Natural killer cell treated with Interleukin-12 subunit alpha and Interleukin-12 subunit beta and Interleukin-15 and Interleukin-18, amount 100 ng/mL, for 72 hours (primary cell): ENCODE measurements around the gene GRIK2. TPM values are rescaled to one million over a fixed set of nuclear protein-coding genes. Genes with fewer than 3 reads are reported as not detected.

Source experiments
- ATAC-seq, 2 donors: fragments of 150-1000 bp; cut with Tn5 transposase in 1 of 2; sonication (Bioruptor Pico), chemical (Tn5 transposase) in 1 of 2; 2 replicates each; pipeline ENCODE4 v1.10.0; 2021
- DNase-seq: peaks from one replicate; pipeline ENCODE4 v3.0.0; 2022; ENCODE audit warnings: low spot score
- H3K27ac Mint-ChIP-seq, 2 donors: 1 replicate in 1 of 2; 2 replicates in 1 of 2; pipeline ENCODE4 v1.8.0; 2022; ENCODE audit warnings: mixed read lengths in 2 of 2, mild to moderate bottlenecking in 1 of 2, moderate library complexity in 1 of 2
- H3K27me3 Mint-ChIP-seq, 2 donors: 1 replicate in 1 of 2; 2 replicates in 1 of 2; pipeline ENCODE4 v1.8.0; 2022; ENCODE audit warnings: mixed read lengths in 2 of 2
- H3K36me3 Mint-ChIP-seq: one replicate; pipeline ENCODE4 v1.8.0; 2022; ENCODE audit warnings: mixed read lengths
- H3K4me1 Mint-ChIP-seq, 2 donors: 1 replicate in 1 of 2; 2 replicates in 1 of 2; pipeline ENCODE4 v1.8.0; 2022; ENCODE audit warnings: low read depth in 2 of 2, mixed read lengths in 2 of 2, mild to moderate bottlenecking in 1 of 2
- H3K4me3 Mint-ChIP-seq: one replicate; pipeline ENCODE4 v1.8.0; 2022; ENCODE audit warnings: mixed read lengths
- H3K9me3 Mint-ChIP-seq: 2 replicates; pipeline ENCODE4 v1.8.0; 2022; ENCODE audit warnings: mixed read lengths
- total RNA-seq, 2 donors: library from RNA; stranded (reverse); gene quantifications; one replicate each; pipeline ENCODE4 v1.2.3, GENCODE V29; 2022

The GRIK2 gene
- total RNA-seq, 2 donors from 2014 or later, result not detected

- H3K9me3 Mint-ChIP-seq, result peaks cover 13% of the 10 kb centered on the region
- ATAC-seq, result no peak
- H3K27ac Mint-ChIP-seq, result no peak overlapping the region
- H3K4me1 Mint-ChIP-seq, result no peaks in the 10 kb centered on the region
- H3K4me3 Mint-ChIP-seq, result no peak overlapping the region
- H3K36me3 Mint-ChIP-seq, result no peaks in the 10 kb centered on the region
- no peak for DNase-seq
- no peaks in the 10 kb centered on the region for H3K27me3 Mint-ChIP-seq
These were observed 323.3 kb downstream of the GRIK2 start for GRCh38 chr6:101716810-101717209.

GRCh38 chr6:101719521-101719920, 326.0 kb downstream of the GRIK2 start:
- Mint-ChIP-seq H3K27me3 (no peaks in the 10 kb centered on the region), H3K4me3 (no peak overlapping the region), H3K27ac (no peak overlapping the region), H3K4me1 (no peaks in the 10 kb centered on the region), H3K9me3 (peaks cover 14% of the 10 kb centered on the region), H3K36me3 (no peaks in the 10 kb centered on the region)
- no peak for DNase-seq
- ATAC-seq, result no peak

GRCh38 chr6:101722471-101722870, 329.0 kb downstream of the GRIK2 start:
- Mint-ChIP-seq H3K36me3 (no peaks in the 10 kb centered on the region), H3K27me3 (no peaks in the 10 kb centered on the region), H3K4me1 (no peaks in the 10 kb centered on the region), H3K27ac (no peak overlapping the region), H3K9me3 (peaks cover 7% of the 10 kb centered on the region), H3K4me3 (no peak overlapping the region)
- ATAC-seq (no peak), DNase-seq (no peak)

GRCh38 chr6:101722991-101723579, 329.6 kb downstream of the GRIK2 start:
- no peak for ATAC-seq
- H3K27me3 Mint-ChIP-seq, result no peaks in the 10 kb centered on the region
- H3K9me3 Mint-ChIP-seq, result peaks cover 7% of the 10 kb centered on the region
- H3K4me3 Mint-ChIP-seq, result no peak overlapping the region
- no peaks in the 10 kb centered on the region for H3K4me1 Mint-ChIP-seq
- no peak for DNase-seq
- no peak overlapping the region for H3K27ac Mint-ChIP-seq
- no peaks in the 10 kb centered on the region for H3K36me3 Mint-ChIP-seq

- no peak for ATAC-seq
- Mint-ChIP-seq H3K4me1 (no peaks in the 10 kb centered on the region), H3K9me3 (peaks cover 4% of the 10 kb centered on the region), H3K27ac (no peak overlapping the region), H3K4me3 (no peak overlapping the region), H3K27me3 (no peaks in the 10 kb centered on the region), H3K36me3 (no peaks in the 10 kb centered on the region)
- DNase-seq, result no peak
These were observed 334.9 kb downstream of the GRIK2 start for GRCh38 chr6:101728388-101728787.

- no peak overlapping the region for H3K27ac Mint-ChIP-seq
- H3K36me3 Mint-ChIP-seq, result no peaks in the 10 kb centered on the region
- H3K9me3 Mint-ChIP-seq, result peaks cover 6% of the 10 kb centered on the region
- H3K4me1 Mint-ChIP-seq, result no peaks in the 10 kb centered on the region
- no peak for ATAC-seq
- no peak overlapping the region for H3K4me3 Mint-ChIP-seq
- H3K27me3 Mint-ChIP-seq, result no peaks in the 10 kb centered on the region
- no peak for DNase-seq
These were observed 335.4 kb downstream of the GRIK2 start for GRCh38 chr6:101728956-101729355.

- Mint-ChIP-seq H3K27me3 (no peaks in the 10 kb centered on the region), H3K4me1 (no peaks in the 10 kb centered on the region), H3K36me3 (no peaks in the 10 kb centered on the region), H3K9me3 (peaks cover 10% of the 10 kb centered on the region), H3K27ac (no peak overlapping the region), H3K4me3 (peak overlapping the region; percentile 16)
- no peak for ATAC-seq
- no peak for DNase-seq
These were observed 337.4 kb downstream of the GRIK2 start for GRCh38 chr6:101730954-101731353.

- no peak for ATAC-seq
- H3K4me3 Mint-ChIP-seq, result no peak overlapping the region
- no peaks in the 10 kb centered on the region for H3K27me3 Mint-ChIP-seq
- H3K4me1 Mint-ChIP-seq, result no peaks in the 10 kb centered on the region
- no peak for DNase-seq
- peaks cover 20% of the 10 kb centered on the region for H3K9me3 Mint-ChIP-seq
- no peaks in the 10 kb centered on the region for H3K36me3 Mint-ChIP-seq
- H3K27ac Mint-ChIP-seq, result no peak overlapping the region
These were observed 340.4 kb downstream of the GRIK2 start for GRCh38 chr6:101733899-101734298.

- Mint-ChIP-seq H3K36me3 (no peaks in the 10 kb centered on the region), H3K9me3 (peaks cover 26% of the 10 kb centered on the region), H3K4me1 (no peaks in the 10 kb centered on the region), H3K27ac (no peak overlapping the region), H3K27me3 (no peaks in the 10 kb centered on the region), H3K4me3 (no peak overlapping the region)
- DNase-seq, result no peak
- no peak for ATAC-seq
These were observed 345.0 kb downstream of the GRIK2 start for GRCh38 chr6:101738481-101738880.

- H3K4me3 Mint-ChIP-seq, result no peak overlapping the region
- no peaks in the 10 kb centered on the region for H3K36me3 Mint-ChIP-seq
- H3K4me1 Mint-ChIP-seq, result no peaks in the 10 kb centered on the region
- no peak overlapping the region for H3K27ac Mint-ChIP-seq
- peaks cover 20% of the 10 kb centered on the region for H3K9me3 Mint-ChIP-seq
- ATAC-seq (no peak), DNase-seq (no peak)
- H3K27me3 Mint-ChIP-seq, result no peaks in the 10 kb centered on the region
These were observed 347.1 kb downstream of the GRIK2 start for GRCh38 chr6:101740631-101741030.

- no peak for DNase-seq
- H3K9me3 Mint-ChIP-seq, result peaks cover 22% of the 10 kb centered on the region
- no peaks in the 10 kb centered on the region for H3K27me3 Mint-ChIP-seq
- no peaks in the 10 kb centered on the region for H3K4me1 Mint-ChIP-seq
- no peak for ATAC-seq
- H3K36me3 Mint-ChIP-seq, result no peaks in the 10 kb centered on the region
- H3K4me3 Mint-ChIP-seq, result no peak overlapping the region
- H3K27ac Mint-ChIP-seq, result no peak overlapping the region
These were observed 348.1 kb downstream of the GRIK2 start for GRCh38 chr6:101741474-101742171.

GRCh38 chr6:101747160-101747559, 353.7 kb downstream of the GRIK2 start:
- peaks cover 11% of the 10 kb centered on the region for H3K9me3 Mint-ChIP-seq
- no peak overlapping the region for H3K27ac Mint-ChIP-seq
- no peak overlapping the region for H3K4me3 Mint-ChIP-seq
- no peak for ATAC-seq
- H3K4me1 Mint-ChIP-seq, result no peaks in the 10 kb centered on the region
- no peak for DNase-seq
- H3K36me3 Mint-ChIP-seq, result no peaks in the 10 kb centered on the region
- no peaks in the 10 kb centered on the region for H3K27me3 Mint-ChIP-seq

- Mint-ChIP-seq H3K36me3 (no peaks in the 10 kb centered on the region), H3K4me1 (no peaks in the 10 kb centered on the region), H3K27me3 (no peaks in the 10 kb centered on the region), H3K27ac (no peak overlapping the region), H3K9me3 (peaks cover 5% of the 10 kb centered on the region), H3K4me3 (no peak overlapping the region)
- DNase-seq (no peak), ATAC-seq (no peak)
These were observed 354.2 kb downstream of the GRIK2 start for GRCh38 chr6:101747716-101748115.

GRCh38 chr6:101755931-101756330, 362.4 kb downstream of the GRIK2 start:
- DNase-seq (no peak), ATAC-seq (no peak)
- Mint-ChIP-seq H3K4me1 (no peaks in the 10 kb centered on the region), H3K4me3 (no peak overlapping the region), H3K9me3 (peaks cover 3% of the 10 kb centered on the region), H3K27me3 (no peaks in the 10 kb centered on the region), H3K36me3 (no peaks in the 10 kb centered on the region), H3K27ac (no peak overlapping the region)

- DNase-seq, result no peak
- H3K4me1 Mint-ChIP-seq, result no peaks in the 10 kb centered on the region
- no peaks in the 10 kb centered on the region for H3K36me3 Mint-ChIP-seq
- H3K9me3 Mint-ChIP-seq, result peaks cover 3% of the 10 kb centered on the region
- H3K27ac Mint-ChIP-seq, result no peak overlapping the region
- H3K27me3 Mint-ChIP-seq, result no peaks in the 10 kb centered on the region
- no peak overlapping the region for H3K4me3 Mint-ChIP-seq
- ATAC-seq, result no peak
These were observed 364.9 kb downstream of the GRIK2 start for GRCh38 chr6:101758368-101758767.
